HG03439 (cell line): ENCODE data around the gene CARMIL1.
"Not testable (repeated sequence)": the region's sequence is repeated elsewhere in the genome, so short reads cannot be mapped to it uniquely, and the experiment has no call there.

ENCODE experiments used
- ATAC-seq: cut with Tn5 transposase; IDR thresholded peaks from one replicate; pipeline ENCODE4 v1.9.1; 2021; ENCODE audit warnings: mild to moderate bottlenecking, moderate library complexity; ENCODE audit not compliant: unreplicated experiment

Gene CARMIL1

GRCh38 chr6:25434921-25435320 is 155.7 kb downstream of the CARMIL1 start:
- no peak for ATAC-seq

GRCh38 chr6:25435416-25435985 is 156.3 kb downstream of the CARMIL1 start:
- no peak for ATAC-seq

GRCh38 chr6:25436760-25437159 is 157.6 kb downstream of the CARMIL1 start:
- no peak for ATAC-seq

GRCh38 chr6:25439368-25439767 is 160.2 kb downstream of the CARMIL1 start:
- ATAC-seq = no peak

- no peak for ATAC-seq
Measured at GRCh38 chr6:25441663-25442270, 162.6 kb downstream of the CARMIL1 start.

- ATAC-seq = no peak
Measured at GRCh38 chr6:25442898-25443297, 163.7 kb downstream of the CARMIL1 start.

GRCh38 chr6:25444521-25444920 is 165.3 kb downstream of the CARMIL1 start:
- ATAC-seq = not testable (repeated sequence)

- no peak for ATAC-seq
Measured at GRCh38 chr6:25446830-25447569, 167.8 kb downstream of the CARMIL1 start.

- no peak for ATAC-seq
Measured at GRCh38 chr6:25447570-25447929, 168.4 kb downstream of the CARMIL1 start.

GRCh38 chr6:25448965-25449538 is 169.9 kb downstream of the CARMIL1 start:
- no peak for ATAC-seq

GRCh38 chr6:25449774-25450173 is 170.6 kb downstream of the CARMIL1 start:
- ATAC-seq = no peak

- ATAC-seq = no peak
Measured at GRCh38 chr6:25450469-25451198, 171.5 kb downstream of the CARMIL1 start.

GRCh38 chr6:25452031-25452430 is 172.9 kb downstream of the CARMIL1 start:
- ATAC-seq = no peak

GRCh38 chr6:25453288-25453687 is 174.1 kb downstream of the CARMIL1 start:
- ATAC-seq = no peak

GRCh38 chr6:25454136-25454535 is 175.0 kb downstream of the CARMIL1 start:
- ATAC-seq = no peak

- ATAC-seq = no peak
Measured at GRCh38 chr6:25456249-25457040, 177.3 kb downstream of the CARMIL1 start.

GRCh38 chr6:25457516-25457915 is 178.3 kb downstream of the CARMIL1 start:
- no peak for ATAC-seq

GRCh38 chr6:25458485-25458884 is 179.3 kb downstream of the CARMIL1 start:
- no peak for ATAC-seq

GRCh38 chr6:25462235-25462897 is 183.2 kb downstream of the CARMIL1 start:
- no peak for ATAC-seq

GRCh38 chr6:25463441-25463840 is 184.3 kb downstream of the CARMIL1 start:
- ATAC-seq = no peak
